ENCODE results near the gene PXYLP1. TPM values are rescaled to one million over a fixed set of nuclear protein-coding genes. Genes with fewer than 3 reads are reported as not detected.

Gene PXYLP1
- total RNA-seq, 2 experiments from 2014 or later = 21.2 to 22.6 TPM

DNA sequence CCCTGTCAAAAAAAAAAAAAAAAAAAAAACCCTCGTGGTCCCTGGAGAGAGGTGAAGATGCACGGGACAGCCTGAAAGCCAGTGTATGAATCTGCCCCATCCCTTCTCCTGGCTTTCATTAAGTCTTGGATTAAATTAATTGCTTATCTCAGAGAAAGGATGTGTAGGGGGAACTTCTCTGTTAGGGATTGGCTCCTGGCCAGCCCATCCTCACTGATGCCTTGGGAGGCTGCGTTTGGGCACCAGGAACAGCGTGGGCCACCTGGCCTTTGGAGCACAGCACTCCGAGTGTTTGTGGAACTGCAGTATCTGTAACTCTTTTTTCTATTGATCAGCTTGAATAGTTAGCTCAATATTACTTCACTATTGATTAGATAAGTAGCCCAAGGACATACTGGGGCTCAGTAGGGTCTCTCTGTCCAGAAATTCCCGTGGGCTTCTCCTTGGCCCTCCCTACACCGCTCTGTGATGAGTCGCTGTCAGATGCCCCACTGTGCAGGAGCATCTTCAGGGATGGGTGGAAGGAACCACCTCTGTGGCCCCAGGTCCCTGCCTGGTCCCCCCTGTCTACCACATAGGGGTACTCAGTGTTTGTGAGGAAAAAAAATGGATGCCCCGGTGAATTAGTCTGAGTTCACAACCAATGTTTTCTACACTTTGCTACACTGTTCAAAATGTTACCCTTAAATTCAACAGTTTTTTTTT lies 2.0 kb downstream of the PXYLP1 start:
- no peak overlapping the region for H3K27ac ChIP-seq (ENCODE audit: low read depth in 1 of 2, low read length in 2 of 2)
- H3K4me3 ChIP-seq (ENCODE audit: low read length) = no peak overlapping the region
- TF ChIP-seq CTCF (IDR thresholded peaks at IDR 0.05) = no peak
- no peak for DNase-seq
- Mint-ChIP-seq H3K36me3 (ENCODE audit: low read depth) (peaks cover 30% of the 10 kb centered on the region), H3K4me1 (ENCODE audit: low read depth) (peaks cover 86% of the 10 kb centered on the region), H3K4me3 (peak overlapping the region; percentile 88), H3K27me3 (no peaks in the 10 kb centered on the region), H3K27ac (peak overlapping the region; percentile 87), H3K9me3 (no peaks in the 10 kb centered on the region)
- no peak for ATAC-seq (ENCODE audit: poor library complexity)
- no peaks in the 10 kb centered on the region for H3K9me3 ChIP-seq (ENCODE audit: control insufficient read depth in 1 of 2, insufficient read depth in 1 of 2, low read length in 2 of 2)
- ChIA-PET POLR2A (interaction anchor here (0.7 to 15.6 kb wide), 7 partner anchors 13 to 218 kb away, joined by 3 to 320 read pairs (median 15); no protein-coding TSS in a partner anchor), CTCF (interaction anchor here (2.9 to 5.1 kb wide), 2 partner anchors 22 to 45 kb away, joined by 8 to 44 read pairs; no protein-coding TSS in a partner anchor)
- H3K27me3 ChIP-seq (ENCODE audit: control insufficient read depth in 1 of 2, insufficient read depth in 2 of 2, low read length in 2 of 2) = no peaks in the 10 kb centered on the region
- peaks cover 62% of the 10 kb centered on the region for H3K4me1 ChIP-seq (ENCODE audit: insufficient read depth, low read length)
- intact Hi-C loops (cut with DNase I, micrococcal nuclease) = loop anchor here (1.0 to 10.0 kb wide), 5 partner anchors 21 to 989 kb away; partner anchors contain the start of gene SLC25A36 (in 1 of the 2)
- peaks cover 4% of the 10 kb centered on the region for H3K36me3 ChIP-seq (ENCODE audit: insufficient read depth, low read length)

- peak overlapping the region; percentile 88 for H3K4me3 Mint-ChIP-seq
- peak overlapping the region; percentile 87 for H3K27ac Mint-ChIP-seq
- peaks cover 88% of the 10 kb centered on the region for H3K4me1 Mint-ChIP-seq (ENCODE audit: low read depth)
- no peak overlapping the region for H3K4me3 ChIP-seq (ENCODE audit: low read length)
- intact Hi-C loops (cut with DNase I, micrococcal nuclease) = loop anchor here (5.0 to 10.0 kb wide), 4 partner anchors 71 to 988 kb away; partner anchors contain the start of gene SLC25A36 (in 1 of the 2)
- no peak overlapping the region for H3K27ac ChIP-seq (ENCODE audit: low read depth in 1 of 2, low read length in 2 of 2)
- H3K4me1 ChIP-seq (ENCODE audit: insufficient read depth, low read length) = peaks cover 65% of the 10 kb centered on the region
- ATAC-seq (ENCODE audit: poor library complexity) (no peak), DNase-seq (no peak)
- H3K9me3 ChIP-seq (ENCODE audit: control insufficient read depth in 1 of 2, insufficient read depth in 1 of 2, low read length in 2 of 2) = no peaks in the 10 kb centered on the region
- no peaks in the 10 kb centered on the region for H3K27me3 Mint-ChIP-seq
- H3K27me3 ChIP-seq (ENCODE audit: control insufficient read depth in 1 of 2, insufficient read depth in 2 of 2, low read length in 2 of 2) = no peaks in the 10 kb centered on the region
- no peaks in the 10 kb centered on the region for H3K9me3 Mint-ChIP-seq
- H3K36me3 Mint-ChIP-seq (ENCODE audit: low read depth) = peaks cover 31% of the 10 kb centered on the region
- peaks cover 4% of the 10 kb centered on the region for H3K36me3 ChIP-seq (ENCODE audit: insufficient read depth, low read length)
- CTCF ChIA-PET = interaction anchor here (2.9 to 5.1 kb wide), 2 partner anchors 21 to 45 kb away, joined by 8 to 44 read pairs; no protein-coding TSS in a partner anchor
- POLR2A ChIA-PET = interaction anchor here (0.7 to 15.6 kb wide), 4 partner anchors 32 to 66 kb away, joined by 3 to 320 read pairs (median 28); no protein-coding TSS in a partner anchor
- no peak for TF ChIP-seq CTCF (IDR thresholded peaks at IDR 0.05)
Observed at GRCh38 chr3:141234283-141234682, 2.7 kb downstream of the PXYLP1 start.

DNA sequence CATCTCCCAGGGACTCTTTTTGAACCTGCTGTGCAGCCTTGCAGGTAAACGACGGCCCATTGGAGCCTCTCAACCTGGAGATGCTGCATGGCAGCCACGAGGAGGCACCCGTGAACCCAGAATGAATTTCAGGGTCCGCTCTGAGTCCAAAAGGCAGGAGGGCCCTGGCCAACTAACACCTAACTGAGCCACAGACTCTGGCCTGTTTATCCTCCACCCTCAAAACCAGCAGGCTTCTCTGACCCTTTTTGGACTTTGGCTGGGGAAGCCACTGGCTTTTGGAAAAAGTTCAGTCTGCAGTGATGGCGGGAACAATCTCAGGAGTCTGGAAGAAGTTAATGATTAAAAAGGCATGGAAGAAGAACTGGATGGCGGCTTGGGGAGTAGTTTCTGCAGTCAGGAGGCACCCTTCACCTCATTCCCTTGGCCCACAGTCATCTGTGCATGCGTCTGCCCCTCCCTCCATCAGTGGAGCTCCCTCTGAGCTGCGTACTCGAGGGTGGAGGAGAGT lies 4.1 kb downstream of the PXYLP1 start:
- H3K9me3 Mint-ChIP-seq = no peaks in the 10 kb centered on the region
- Histone ChIP-seq H3K4me3 (ENCODE audit: low read length) (no peak overlapping the region), H3K27me3 (ENCODE audit: control insufficient read depth in 1 of 2, insufficient read depth in 2 of 2, low read length in 2 of 2) (no peaks in the 10 kb centered on the region), H3K27ac (ENCODE audit: low read depth in 1 of 2, low read length in 2 of 2) (no peak overlapping the region), H3K36me3 (ENCODE audit: insufficient read depth, low read length) (peaks cover 4% of the 10 kb centered on the region), H3K9me3 (ENCODE audit: control insufficient read depth in 1 of 2, insufficient read depth in 1 of 2, low read length in 2 of 2) (no peaks in the 10 kb centered on the region), H3K4me1 (ENCODE audit: insufficient read depth, low read length) (peaks cover 70% of the 10 kb centered on the region)
- TF ChIP-seq CTCF (IDR thresholded peaks at IDR 0.05) = peak; percentile 16
- no peaks in the 10 kb centered on the region for H3K27me3 Mint-ChIP-seq
- peak overlapping the region; percentile 18 for H3K4me3 Mint-ChIP-seq
- no peak for ATAC-seq (ENCODE audit: poor library complexity)
- DNase-seq = peak in 3 of 14 experiments; percentile 31 to 41 (median 32)
- CTCF ChIA-PET = interaction anchor here (1.5 kb wide), 1 partner anchor 44 kb away, joined by 4 read pairs; no protein-coding TSS in a partner anchor
- POLR2A ChIA-PET = interaction anchor here (0.7 to 15.6 kb wide), 4 partner anchors 10 to 44 kb away, joined by 3 to 320 read pairs (median 5); no protein-coding TSS in a partner anchor
- peak overlapping the region; percentile 91 for H3K27ac Mint-ChIP-seq
- intact Hi-C loops (cut with DNase I, micrococcal nuclease) = loop anchor here in 1 of 2 experiments (5.0 to 10.0 kb wide), 2 partner anchors 69 to 217 kb away; no protein-coding TSS in a partner anchor
- H3K36me3 Mint-ChIP-seq (ENCODE audit: low read depth) = peaks cover 34% of the 10 kb centered on the region
- peaks cover 88% of the 10 kb centered on the region for H3K4me1 Mint-ChIP-seq (ENCODE audit: low read depth)
